ENCODE measurements around the gene AAK1.
"Not testable (repeated sequence)": the region's sequence is repeated elsewhere in the genome, so short reads cannot be mapped to it uniquely, and the experiment has no call there.

The AAK1 gene

GRCh38 chr2:69600425-69600824, 43.1 kb downstream of the AAK1 start:
- no peak for DNase-seq

DNA sequence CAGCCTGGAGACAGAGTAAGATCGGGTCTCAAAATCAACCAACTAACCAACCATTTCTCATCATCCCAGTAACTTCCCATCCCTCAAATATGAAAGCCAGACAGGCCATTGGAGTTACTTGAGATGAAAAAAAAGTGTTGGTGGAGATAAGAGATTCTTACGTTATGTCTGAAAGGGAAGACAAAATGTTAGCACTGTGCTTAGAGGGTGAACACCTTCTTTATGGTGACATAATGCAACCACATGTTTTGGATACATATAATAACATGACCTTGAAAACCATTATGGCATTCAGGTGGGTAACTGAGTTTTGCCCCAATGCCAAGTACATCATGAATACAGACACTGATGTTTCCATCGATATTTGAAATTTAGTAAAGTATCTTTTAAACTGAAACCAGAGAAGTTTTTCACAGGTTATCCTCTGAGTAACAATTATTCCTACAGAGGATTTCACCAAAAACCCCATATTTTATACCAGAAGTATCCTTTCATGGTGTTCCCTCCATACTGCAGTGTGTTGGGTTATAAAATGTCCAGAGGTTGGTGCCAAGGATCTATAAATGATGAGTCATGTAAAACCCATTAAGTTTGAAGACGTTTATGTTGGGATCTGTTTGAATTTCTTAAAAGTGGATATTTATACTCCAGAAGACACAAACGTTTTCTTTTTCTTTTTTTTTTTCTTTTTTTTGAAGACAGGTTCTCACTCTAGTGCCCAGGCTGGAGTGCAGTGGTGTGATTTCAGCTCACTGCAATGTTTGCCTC, 45.5 kb downstream of the AAK1 start:
- DNase-seq = no peak

- DNase-seq = no peak
Observed at GRCh38 chr2:69597105-69597504, 46.4 kb downstream of the AAK1 start.

- DNase-seq = no peak
Observed at GRCh38 chr2:69594341-69594740, 49.2 kb downstream of the AAK1 start.

DNA sequence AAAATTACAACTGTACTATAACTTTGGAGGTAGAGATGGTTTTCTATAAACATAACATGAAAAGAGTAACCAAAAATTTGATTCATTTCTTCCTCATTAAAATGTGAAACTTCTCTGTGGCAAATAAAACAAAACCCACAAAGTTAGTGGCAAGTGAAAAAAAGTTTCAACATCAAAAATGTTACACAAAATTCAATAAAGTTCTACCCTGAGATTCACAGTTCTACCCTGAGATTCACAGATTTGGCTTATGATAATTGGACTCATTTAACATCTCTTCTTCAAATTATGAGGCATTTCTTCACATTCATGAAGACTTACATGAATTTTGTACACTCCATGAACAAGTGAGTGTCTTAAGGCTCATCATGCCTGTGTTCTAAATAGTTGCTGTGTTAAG, 51.0 kb downstream of the AAK1 start:
- no peak for DNase-seq

- peak in 1 of 51 donors; percentile 15 for DNase-seq
Observed at GRCh38 chr2:69589973-69590652, 53.4 kb downstream of the AAK1 start.

DNA sequence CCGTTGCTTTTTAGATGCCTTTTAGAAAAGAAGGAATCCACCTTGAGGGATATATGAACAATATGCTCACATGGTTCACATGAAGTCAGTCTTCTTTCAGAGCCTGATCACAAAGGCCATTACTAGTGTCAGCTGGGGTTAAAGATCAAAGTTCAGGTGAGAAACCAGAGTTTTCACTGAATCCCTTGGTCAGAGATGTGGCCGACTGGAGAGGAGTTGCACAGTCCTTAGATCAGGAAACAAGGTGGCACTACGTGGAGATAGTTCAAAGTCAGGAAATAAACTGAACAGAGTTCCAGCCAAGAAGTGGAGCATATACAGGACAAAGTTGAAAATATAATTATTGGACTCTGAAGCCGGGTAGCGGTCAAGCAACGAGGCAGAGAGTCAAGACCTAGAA, 54.6 kb downstream of the AAK1 start:
- DNase-seq = no peak

GRCh38 chr2:69588403-69588802, 55.1 kb downstream of the AAK1 start:
- DNase-seq = no peak

GRCh38 chr2:69585855-69586555, 57.5 kb downstream of the AAK1 start:
- no peak for DNase-seq

- DNase-seq = no peak
Observed at GRCh38 chr2:69584127-69584889, 59.2 kb downstream of the AAK1 start.

- no peak for DNase-seq
Observed at GRCh38 chr2:69583321-69583833, 60.2 kb downstream of the AAK1 start.

DNA sequence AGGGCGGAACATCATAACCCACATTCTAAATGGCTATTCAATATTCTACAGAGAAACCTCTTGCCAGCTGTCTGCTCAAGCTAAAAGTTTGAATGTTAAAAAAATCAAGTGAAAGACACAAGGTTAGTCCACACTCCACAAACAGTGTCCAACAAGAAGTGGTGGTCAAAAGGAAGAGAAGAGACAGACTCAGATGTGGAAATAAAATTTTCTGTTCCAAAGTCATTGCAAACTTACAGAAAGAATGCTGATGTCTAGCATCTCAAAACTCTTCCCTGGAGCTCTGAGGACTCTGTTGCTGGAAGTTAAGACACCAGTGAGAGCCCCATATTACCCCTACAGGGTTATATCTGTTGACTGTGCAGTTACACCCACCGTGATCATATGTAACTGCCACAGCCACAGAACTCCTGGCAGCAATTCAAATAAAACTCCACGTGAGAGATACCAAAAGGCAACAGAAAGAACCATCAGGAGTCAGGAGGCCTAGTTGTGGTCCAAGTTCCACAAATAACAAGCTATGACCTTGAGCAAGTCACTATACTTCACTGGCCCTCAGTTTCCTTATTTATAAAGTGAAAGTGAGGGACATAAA, 60.9 kb downstream of the AAK1 start:
- DNase-seq = no peak

- DNase-seq = peak in 1 of 51 donors; percentile 2
Observed at GRCh38 chr2:69581774-69582581, 61.6 kb downstream of the AAK1 start.

- DNase-seq = no peak
Observed at GRCh38 chr2:69580486-69580885, 63.1 kb downstream of the AAK1 start.

- DNase-seq = no peak
Observed at GRCh38 chr2:69579536-69579935, 64.0 kb downstream of the AAK1 start.

DNA sequence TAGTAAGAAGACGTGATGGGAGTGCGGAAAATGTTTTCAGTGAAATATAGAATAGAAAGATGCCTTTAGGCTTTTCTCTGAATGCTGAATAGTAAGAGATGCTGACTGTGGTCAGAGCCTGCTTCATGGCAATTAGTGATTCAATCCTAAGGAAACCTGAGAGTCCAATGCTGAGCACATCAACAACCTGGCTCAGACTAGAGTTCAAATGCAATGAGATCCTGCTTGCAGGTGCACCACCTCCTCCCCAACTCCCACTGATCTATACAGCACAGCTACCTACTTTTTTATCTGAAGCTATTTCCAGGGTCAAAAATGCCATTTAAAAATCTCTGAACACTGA, 65.4 kb downstream of the AAK1 start:
- DNase-seq = no peak

- DNase-seq = no peak
Observed at GRCh38 chr2:69577467-69578197, 65.9 kb downstream of the AAK1 start.

DNA sequence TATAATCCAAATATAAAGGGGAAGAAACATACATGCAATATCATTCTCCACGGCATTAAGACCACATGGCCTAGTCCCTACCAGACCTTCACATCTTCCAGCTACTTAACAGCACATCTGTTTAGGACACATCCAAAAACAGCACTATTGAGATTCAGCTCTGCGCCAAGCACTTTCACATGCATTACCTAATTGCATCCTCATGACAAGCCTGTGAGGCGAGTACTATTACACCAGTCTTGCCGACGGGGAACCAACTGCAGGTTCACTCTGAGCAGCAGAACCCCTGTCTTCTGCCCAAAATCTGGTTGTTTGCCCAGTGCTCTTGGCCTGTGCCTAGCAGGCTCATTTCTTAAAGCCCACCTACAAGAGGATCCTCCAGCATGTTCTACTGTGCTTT, 66.7 kb downstream of the AAK1 start:
- no peak for DNase-seq

- DNase-seq = no peak
Observed at GRCh38 chr2:69575926-69576325, 67.6 kb downstream of the AAK1 start.

GRCh38 chr2:69575371-69575770, 68.2 kb downstream of the AAK1 start:
- not testable (repeated sequence) for DNase-seq
